HepG2 (cell line): ENCODE results near the gene PRKN. TPM values are rescaled to one million over a fixed set of nuclear protein-coding genes. Genes with fewer than 3 reads are reported as not detected.

Experiments
- CREM ChIP-seq, 2 experiments: sonication (generic) in 1 of 2; formaldehyde crosslinking in 1 of 2; IDR thresholded peaks; 2 replicates each; pipeline versions ENCODE4 v1.4.0 to v1.6.1; 2016 to 2020; ENCODE audit warnings: antibody characterized with exemption in 1 of 2, mild to moderate bottlenecking in 1 of 2, missing genetic modification reagents in 1 of 2
- HDAC1 ChIP-seq: sonication (generic); formaldehyde crosslinking; IDR thresholded peaks from 2 replicates; pipeline ENCODE4 v1.5.1; 2020; ENCODE audit warnings: mild to moderate bottlenecking, missing genetic modification reagents
- HNF1A ChIP-seq, 2 experiments: sonication (generic) in 1 of 2; formaldehyde crosslinking in 1 of 2; IDR thresholded peaks; 2 replicates each; pipeline versions ENCODE4 v1.4.0 to v1.6.1; 2016 to 2020; ENCODE audit warnings: borderline replicate concordance in 1 of 2, low read depth in 1 of 2, mild to moderate bottlenecking in 1 of 2, missing genetic modification reagents in 1 of 2
- NR2F2 ChIP-seq: IDR thresholded peaks from 2 replicates; pipeline ENCODE4 v1.6.1; 2012; ENCODE audit warnings: low read depth, inconsistent platforms, borderline replicate concordance
- PAXIP1 ChIP-seq: sonication (generic); formaldehyde crosslinking; conservative IDR thresholded peaks from 2 replicates; pipeline ENCODE4 v1.4.0; 2020; ENCODE audit warnings: mild to moderate bottlenecking, missing genetic modification reagents, moderate library complexity
- ZFP62 ChIP-seq: sonication (generic); formaldehyde crosslinking; IDR thresholded peaks from 2 replicates; pipeline ENCODE4 v1.4.0; 2020; ENCODE audit warnings: missing genetic modification reagents
- ZNF142 ChIP-seq: sonication (generic); formaldehyde crosslinking; IDR thresholded peaks from 2 replicates; pipeline ENCODE4 v1.4.0; 2020; ENCODE audit warnings: missing genetic modification reagents
- polyA plus RNA-seq, 8 experiments: library from polyadenylated mRNA; depleted of rRNA in 3 of 8; stranded (reverse) in 7 of 8; unstranded in 1 of 8; fragments of >200 nt; fragmentation: Illumina TruSeq in 4 of 8; extraction: Trizol in 4 of 8; gene quantifications; 2 replicates each; pipeline versions ENCODE4 v1.2.1 to v1.2.3, GENCODE V29; 2011 to 2016; ENCODE audit warnings: low read depth in 4 of 8, missing spikeins in 1 of 8, mixed read lengths in 1 of 8; ENCODE audit not compliant: insufficient read depth in 1 of 8
- total RNA-seq, 5 experiments: library from RNA; depleted of rRNA; stranded (reverse); fragments of >200 nt; fragmentation: Illumina TruSeq; extraction: Trizol; gene quantifications; 2 replicates each; pipeline ENCODE4 v1.2.3, GENCODE V29; 2016; ENCODE audit warnings: low read depth in 1 of 5
- TF ChIP-seq, protein P1 (sequence below): sonication (generic); formaldehyde crosslinking; IDR thresholded peaks from 2 replicates; pipeline ENCODE4 v1.5.1; 2020; ENCODE audit warnings: mild to moderate bottlenecking, missing genetic modification reagents, borderline replicate concordance

Gene PRKN
- total and polyA plus RNA-seq, 2 of the 13 experiments (the other 11 are each of a cell fraction or from before 2014, with no cell fraction given) = 0.31 to 0.44 TPM

DNA sequence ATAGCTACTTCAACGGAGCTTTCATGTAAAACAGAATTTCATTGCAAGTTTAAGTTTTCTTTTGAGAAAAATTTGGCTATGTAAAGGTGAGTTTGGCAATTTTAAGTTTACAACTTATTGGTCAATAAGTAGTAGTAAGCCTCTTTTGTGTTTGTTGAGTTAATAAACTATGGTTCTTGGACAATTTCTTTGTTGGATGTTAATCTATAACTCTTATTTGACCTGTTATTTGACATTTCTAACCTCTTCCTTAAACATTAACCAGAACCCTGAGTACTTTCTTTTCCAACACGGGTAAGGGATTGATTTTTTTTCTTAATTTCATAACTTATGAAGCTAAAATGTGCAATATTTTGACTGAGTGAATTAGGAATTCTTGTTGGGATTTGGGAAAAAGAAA, 354.4 kb downstream of the PRKN start (continued):
- TF ChIP-seq ZNF142 (CRISPR knock-in tag) (no peak), HNF1A (IDR thresholded peaks at IDR 0.05; ENCODE audit: low read depth) (peak; percentile 91), HNF1A (CRISPR knock-in tag; IDR thresholded peaks at IDR 0.05; ENCODE audit: borderline replicate concordance) (peak; percentile 44; the same call in 1 of the 2 replicates), NR2F2 (peak; percentile 78), HDAC1 (CRISPR knock-in tag) (0 out of 2 replicates have a peak, but pooled peaks have one; percentile 9), CREM (IDR thresholded peaks at IDR 0.05) (0 out of 2 replicates have a peak, but pooled peaks have one; percentile 31), CREM (CRISPR knock-in tag; IDR thresholded peaks at IDR 0.05) (no peak), ZFP62 (CRISPR knock-in tag) (no peak), PAXIP1 (peak; percentile 36; the same call in 1 of the 2 replicates)
- TF ChIP-seq, protein P1, sequence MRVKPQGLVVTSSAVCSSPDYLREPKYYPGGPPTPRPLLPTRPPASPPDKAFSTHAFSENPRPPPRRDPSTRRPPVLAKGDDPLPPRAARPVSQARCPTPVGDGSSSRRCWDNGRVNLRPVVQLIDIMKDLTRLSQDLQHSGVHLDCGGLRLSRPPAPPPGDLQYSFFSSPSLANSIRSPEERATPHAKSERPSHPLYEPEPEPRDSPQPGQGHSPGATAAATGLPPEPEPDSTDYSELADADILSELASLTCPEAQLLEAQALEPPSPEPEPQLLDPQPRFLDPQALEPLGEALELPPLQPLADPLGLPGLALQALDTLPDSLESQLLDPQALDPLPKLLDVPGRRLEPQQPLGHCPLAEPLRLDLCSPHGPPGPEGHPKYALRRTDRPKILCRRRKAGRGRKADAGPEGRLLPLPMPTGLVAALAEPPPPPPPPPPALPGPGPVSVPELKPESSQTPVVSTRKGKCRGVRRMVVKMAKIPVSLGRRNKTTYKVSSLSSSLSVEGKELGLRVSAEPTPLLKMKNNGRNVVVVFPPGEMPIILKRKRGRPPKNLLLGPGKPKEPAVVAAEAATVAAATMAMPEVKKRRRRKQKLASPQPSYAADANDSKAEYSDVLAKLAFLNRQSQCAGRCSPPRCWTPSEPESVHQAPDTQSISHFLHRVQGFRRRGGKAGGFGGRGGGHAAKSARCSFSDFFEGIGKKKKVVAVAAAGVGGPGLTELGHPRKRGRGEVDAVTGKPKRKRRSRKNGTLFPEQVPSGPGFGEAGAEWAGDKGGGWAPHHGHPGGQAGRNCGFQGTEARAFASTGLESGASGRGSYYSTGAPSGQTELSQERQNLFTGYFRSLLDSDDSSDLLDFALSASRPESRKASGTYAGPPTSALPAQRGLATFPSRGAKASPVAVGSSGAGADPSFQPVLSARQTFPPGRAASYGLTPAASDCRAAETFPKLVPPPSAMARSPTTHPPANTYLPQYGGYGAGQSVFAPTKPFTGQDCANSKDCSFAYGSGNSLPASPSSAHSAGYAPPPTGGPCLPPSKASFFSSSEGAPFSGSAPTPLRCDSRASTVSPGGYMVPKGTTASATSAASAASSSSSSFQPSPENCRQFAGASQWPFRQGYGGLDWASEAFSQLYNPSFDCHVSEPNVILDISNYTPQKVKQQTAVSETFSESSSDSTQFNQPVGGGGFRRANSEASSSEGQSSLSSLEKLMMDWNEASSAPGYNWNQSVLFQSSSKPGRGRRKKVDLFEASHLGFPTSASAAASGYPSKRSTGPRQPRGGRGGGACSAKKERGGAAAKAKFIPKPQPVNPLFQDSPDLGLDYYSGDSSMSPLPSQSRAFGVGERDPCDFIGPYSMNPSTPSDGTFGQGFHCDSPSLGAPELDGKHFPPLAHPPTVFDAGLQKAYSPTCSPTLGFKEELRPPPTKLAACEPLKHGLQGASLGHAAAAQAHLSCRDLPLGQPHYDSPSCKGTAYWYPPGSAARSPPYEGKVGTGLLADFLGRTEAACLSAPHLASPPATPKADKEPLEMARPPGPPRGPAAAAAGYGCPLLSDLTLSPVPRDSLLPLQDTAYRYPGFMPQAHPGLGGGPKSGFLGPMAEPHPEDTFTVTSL = peak; percentile 46; the same call in 1 of the 2 replicates
